Cardiac muscle cell (in vitro differentiated cells and primary cell): ENCODE results near the gene IGF2BP3. TPM values are rescaled to one million over a fixed set of nuclear protein-coding genes. Genes with fewer than 3 reads are reported as not detected.

Source experiments
- DNase-seq, 2 donors: peaks; one replicate each; pipeline versions ENCODE4 v3.0.0 to v3.0.0-alpha.2; 2010 to 2017; ENCODE audit warnings: low read depth in 1 of 2, low spot score in 1 of 2
- H3K27ac ChIP-seq: fragments of 200-600 bp; sonication (generic); 2 replicates; pipeline ENCODE4 v1.5.1; 2016
- H3K27me3 ChIP-seq: fragments of 200-600 bp; sonication (generic); 2 replicates; pipeline ENCODE4 v1.6.0; 2016; ENCODE audit warnings: control low read depth
- H3K36me3 ChIP-seq: fragments of 200-600 bp; sonication (generic); 2 replicates; pipeline ENCODE4 v1.5.1; 2016; ENCODE audit warnings: control low read depth
- H3K4me1 ChIP-seq: fragments of 200-600 bp; sonication (generic); 2 replicates; pipeline ENCODE4 v1.8.1; 2017; ENCODE audit warnings: low read depth, mild to moderate bottlenecking, mixed run types
- H3K4me3 ChIP-seq: fragments of 200-600 bp; sonication (generic); 2 replicates; pipeline ENCODE4 v1.5.1; 2016; ENCODE audit warnings: mild to moderate bottlenecking
- H3K9me3 ChIP-seq: fragments of 200-600 bp; sonication (generic); 2 replicates; pipeline ENCODE4 v1.5.1; 2017; ENCODE audit warnings: low read depth, mild to moderate bottlenecking, control low read depth
- CTCF ChIP-seq: IDR thresholded peaks from 2 replicates; pipeline ENCODE4 v1.5.1; 2012; ENCODE audit warnings: low read depth, mild to moderate bottlenecking, low read length
- polyA plus RNA-seq: library from polyadenylated mRNA; unstranded; fragments of >200 nt; fragmentation: Nextera tagmentation; extraction: Ambion mirVana; gene quantifications from 2 replicates; pipeline ENCODE4 v1.2.1, GENCODE V29; 2016
- total RNA-seq: library from RNA; depleted of rRNA; stranded (reverse); fragments of >200 nt; gene quantifications from 2 replicates; pipeline ENCODE4 v1.2.3, GENCODE V29; 2016

The IGF2BP3 gene
- total and polyA plus RNA-seq, 2 experiments from 2014 or later = 30.5 to 59.3 TPM

- H3K4me1 ChIP-seq = no peaks in the 10 kb centered on the region
- no peak for TF ChIP-seq CTCF
Observed at GRCh38 chr7:23306936-23307521, 163.3 kb downstream of the IGF2BP3 start.

GRCh38 chr7:23299770-23300300 lies 170.5 kb downstream of the IGF2BP3 start:
- Histone ChIP-seq H3K9me3 (no peaks in the 10 kb centered on the region), H3K27ac (peak overlapping the region; percentile 90), H3K4me3 (peak overlapping the region; percentile 90), H3K36me3 (peaks cover 2% of the 10 kb centered on the region), H3K4me1 (peaks cover 16% of the 10 kb centered on the region), H3K27me3 (no peaks in the 10 kb centered on the region)
- DNase-seq = peak in 1 of 2 donors; percentile 23
- no peak for TF ChIP-seq CTCF

More at GRCh38 chr7:23306936-23307521, 163.3 kb downstream of the IGF2BP3 start:
- H3K27me3 ChIP-seq = no peaks in the 10 kb centered on the region
- H3K36me3 ChIP-seq = peaks cover 37% of the 10 kb centered on the region
- H3K4me3 ChIP-seq = no peak overlapping the region
- peak overlapping the region; percentile 60 for H3K27ac ChIP-seq
- H3K9me3 ChIP-seq = no peaks in the 10 kb centered on the region
- DNase-seq = no peak

GRCh38 chr7:23298885-23299769 lies 171.2 kb downstream of the IGF2BP3 start, which contains the start of gene MALSU1:
MALSU1 (plus strand) TSS chr7:23299339; CDS start chr7:23299353, 14 bp downstream.
- Histone ChIP-seq H3K27ac (peak within 1 kb of the TSS; percentile 90), H3K9me3 (no peaks in the 10 kb centered on the region)
- TF ChIP-seq CTCF = no peak

GRCh38 chr7:23298141-23298881 lies 172.0 kb downstream of the IGF2BP3 start:
- peaks cover 2% of the 10 kb centered on the region for H3K36me3 ChIP-seq
- H3K27me3 ChIP-seq = no peaks in the 10 kb centered on the region
- peak; percentile 35 to 84 for DNase-seq
- TF ChIP-seq CTCF = no peak
- no peaks in the 10 kb centered on the region for H3K9me3 ChIP-seq
- peak overlapping the region; percentile 90 for H3K4me3 ChIP-seq
- H3K27ac ChIP-seq = peak overlapping the region; percentile 90
- H3K4me1 ChIP-seq = peaks cover 16% of the 10 kb centered on the region

More at GRCh38 chr7:23298885-23299769, 171.2 kb downstream of the IGF2BP3 start, which contains the start of gene MALSU1:
- DNase-seq = peak; percentile 98 to 99
- no peaks in the 10 kb centered on the region for H3K27me3 ChIP-seq
- peaks cover 2% of the 10 kb centered on the region for H3K36me3 ChIP-seq
- peak within 1 kb of the TSS; percentile 90 for H3K4me3 ChIP-seq
- H3K4me1 ChIP-seq = peaks cover 16% of the 10 kb centered on the region

- no peaks in the 10 kb centered on the region for H3K27me3 ChIP-seq
- no peak for DNase-seq
- H3K4me3 ChIP-seq = no peak overlapping the region
- no peaks in the 10 kb centered on the region for H3K9me3 ChIP-seq
- no peak overlapping the region for H3K27ac ChIP-seq
- no peak for TF ChIP-seq CTCF
- no peaks in the 10 kb centered on the region for H3K36me3 ChIP-seq
- H3K4me1 ChIP-seq = peaks cover 10% of the 10 kb centered on the region
Observed at GRCh38 chr7:23295401-23295697, 174.9 kb downstream of the IGF2BP3 start.
